Parathyroid adenoma (tissue), 2 donors: ENCODE measurements around the gene CPT1A.

Experiments used
- H2AFZ ChIP-seq: fragments of 300-600 bp; sonication (generic); one replicate; pipeline ENCODE4 v1.7.0; 2017; ENCODE audit warnings: antibody characterized with exemption, mild to moderate bottlenecking
- H3K27ac ChIP-seq: fragments of 300-600 bp; sonication (generic); one replicate; pipeline ENCODE4 v1.7.0; 2017
- H3K27me3 ChIP-seq: fragments of 300-600 bp; sonication (generic); one replicate; pipeline ENCODE4 v1.7.0; 2017; ENCODE audit warnings: low read length; ENCODE audit not compliant: control insufficient read depth, insufficient read depth
- H3K36me3 ChIP-seq: fragments of 300-600 bp; sonication (generic); one replicate; pipeline ENCODE4 v1.7.0; 2017; ENCODE audit warnings: low read length; ENCODE audit not compliant: control insufficient read depth, insufficient read depth
- H3K4me1 ChIP-seq: fragments of 300-600 bp; sonication (generic); one replicate; pipeline ENCODE4 v1.7.0; 2017; ENCODE audit warnings: control low read depth
- H3K4me2 ChIP-seq: fragments of 300-600 bp; sonication (generic); one replicate; pipeline ENCODE4 v1.7.0; 2017; ENCODE audit warnings: low read length
- H3K4me3 ChIP-seq: fragments of 300-600 bp; sonication (generic); one replicate; pipeline ENCODE4 v1.7.0; 2017; ENCODE audit warnings: low read depth, low read length
- H3K79me2 ChIP-seq: fragments of 300-600 bp; sonication (generic); one replicate; pipeline ENCODE4 v1.7.0; 2017; ENCODE audit warnings: control low read depth
- H3K9ac ChIP-seq: fragments of 300-600 bp; sonication (generic); one replicate; pipeline ENCODE4 v1.7.0; 2017; ENCODE audit warnings: mild to moderate bottlenecking
- H3K9me3 ChIP-seq: fragments of 300-600 bp; sonication (generic); one replicate; pipeline ENCODE4 v1.7.0; 2017; ENCODE audit warnings: low read length; ENCODE audit not compliant: control insufficient read depth
- TF ChIP-seq, protein P1 (sequence below): fragments of 300-600 bp; sonication (generic); IDR thresholded peaks from one replicate; pipeline ENCODE4 v1.7.0; 2017; ENCODE audit warnings: antibody characterized with exemption, mild to moderate bottlenecking
- donor health status: primary hyperparathyroidism.

The CPT1A gene

DNA sequence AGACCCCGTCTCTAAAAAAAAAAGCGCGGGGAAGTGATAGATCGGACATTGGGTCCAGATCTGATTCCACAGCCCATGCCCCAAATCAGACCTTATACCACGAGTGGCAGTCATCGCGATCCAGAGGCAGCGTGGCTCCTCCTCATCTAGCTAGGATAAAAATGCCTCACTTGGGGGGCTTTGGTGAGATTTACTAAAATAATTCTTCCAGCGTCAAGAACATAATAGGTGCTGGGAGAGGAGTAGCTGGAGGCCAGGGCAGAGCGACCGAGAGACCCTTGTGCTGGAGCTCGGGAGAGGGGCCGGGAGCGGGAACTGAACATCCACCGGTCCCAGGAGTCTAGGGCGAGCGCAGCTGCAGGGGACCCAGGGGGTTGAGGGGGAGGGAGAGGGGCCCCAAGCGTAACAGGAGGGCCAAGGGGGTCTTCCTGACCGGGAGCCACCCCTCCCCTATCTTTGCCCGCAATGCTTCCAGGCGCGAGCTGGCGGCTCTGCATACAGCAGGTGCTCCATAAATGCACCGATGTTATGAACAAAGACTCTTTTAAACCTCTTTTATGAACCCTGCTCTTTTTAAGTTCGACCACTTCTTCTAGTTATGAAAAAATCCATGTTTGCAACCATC lies 823 bp upstream of the CPT1A start:
- Histone ChIP-seq H3K27ac (peak overlapping the region; percentile 24), H3K4me2 (peak overlapping the region; percentile 57), H3K36me3 (no peaks in the 10 kb centered on the region), H3K27me3 (no peaks in the 10 kb centered on the region), H3K4me1 (peaks cover 21% of the 10 kb centered on the region), H3K4me3 (no peak overlapping the region), H3K9me3 (no peaks in the 10 kb centered on the region), H3K9ac (no peak overlapping the region), H3K79me2 (no peaks in the 10 kb centered on the region), H2AFZ (peak overlapping the region; percentile 90)
- TF ChIP-seq, protein P1, sequence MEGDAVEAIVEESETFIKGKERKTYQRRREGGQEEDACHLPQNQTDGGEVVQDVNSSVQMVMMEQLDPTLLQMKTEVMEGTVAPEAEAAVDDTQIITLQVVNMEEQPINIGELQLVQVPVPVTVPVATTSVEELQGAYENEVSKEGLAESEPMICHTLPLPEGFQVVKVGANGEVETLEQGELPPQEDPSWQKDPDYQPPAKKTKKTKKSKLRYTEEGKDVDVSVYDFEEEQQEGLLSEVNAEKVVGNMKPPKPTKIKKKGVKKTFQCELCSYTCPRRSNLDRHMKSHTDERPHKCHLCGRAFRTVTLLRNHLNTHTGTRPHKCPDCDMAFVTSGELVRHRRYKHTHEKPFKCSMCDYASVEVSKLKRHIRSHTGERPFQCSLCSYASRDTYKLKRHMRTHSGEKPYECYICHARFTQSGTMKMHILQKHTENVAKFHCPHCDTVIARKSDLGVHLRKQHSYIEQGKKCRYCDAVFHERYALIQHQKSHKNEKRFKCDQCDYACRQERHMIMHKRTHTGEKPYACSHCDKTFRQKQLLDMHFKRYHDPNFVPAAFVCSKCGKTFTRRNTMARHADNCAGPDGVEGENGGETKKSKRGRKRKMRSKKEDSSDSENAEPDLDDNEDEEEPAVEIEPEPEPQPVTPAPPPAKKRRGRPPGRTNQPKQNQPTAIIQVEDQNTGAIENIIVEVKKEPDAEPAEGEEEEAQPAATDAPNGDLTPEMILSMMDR = no peak

DNA sequence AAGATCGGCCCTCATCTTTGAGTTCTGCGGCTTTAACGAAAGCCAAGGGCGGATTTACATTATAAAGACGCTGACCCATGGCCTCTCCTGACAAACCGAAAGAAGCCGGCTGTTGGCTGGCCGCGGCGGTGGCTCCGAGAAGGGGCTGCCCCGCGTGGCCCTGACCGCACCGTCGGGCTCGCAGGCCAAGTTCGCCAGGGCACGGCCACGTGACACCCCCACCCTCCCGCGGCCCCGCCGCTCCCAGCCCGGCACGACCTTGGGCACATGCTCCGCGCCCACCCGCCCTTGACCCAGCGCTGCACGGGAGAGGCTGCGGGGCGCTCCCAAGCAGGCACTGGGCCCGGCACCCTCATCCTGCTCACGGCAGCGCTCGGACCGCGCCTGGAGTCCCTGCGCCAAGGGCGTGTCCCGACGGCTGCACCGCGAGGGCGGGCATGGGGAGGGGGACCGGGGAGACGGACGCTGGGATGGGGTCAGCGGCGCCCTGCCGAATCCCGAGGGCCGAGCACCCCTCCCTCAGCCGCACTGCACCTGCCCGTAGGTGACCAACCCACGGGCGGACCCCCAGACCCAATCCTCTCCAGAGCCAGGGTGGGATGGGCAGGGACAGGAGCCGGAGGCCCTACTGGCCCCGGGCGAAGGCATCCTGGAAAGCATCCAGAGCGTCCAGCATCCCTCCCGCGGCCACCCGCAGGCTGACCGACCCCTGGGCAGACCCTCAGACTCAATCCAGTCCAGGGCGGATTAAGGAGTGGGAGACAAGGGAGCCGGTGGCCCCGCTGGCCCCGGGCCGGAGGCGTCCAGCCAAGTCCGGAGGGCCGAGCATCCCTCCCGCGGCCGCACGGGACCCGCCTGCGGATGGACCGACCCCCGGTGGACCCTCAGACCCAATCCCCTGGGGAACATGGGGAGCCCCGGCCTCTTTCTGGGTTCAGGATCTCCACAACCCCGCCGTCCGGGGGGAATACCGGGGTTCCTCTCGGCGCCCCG lies 759 bp downstream of the CPT1A start:
- Histone ChIP-seq H2AFZ (peak overlapping the region; percentile 46), H3K9me3 (no peaks in the 10 kb centered on the region), H3K79me2 (peaks cover 9% of the 10 kb centered on the region), H3K36me3 (no peaks in the 10 kb centered on the region), H3K4me2 (peak overlapping the region; percentile 74), H3K4me1 (peaks cover 20% of the 10 kb centered on the region), H3K27ac (peak overlapping the region; percentile 97), H3K9ac (peak overlapping the region; percentile 19), H3K27me3 (no peaks in the 10 kb centered on the region), H3K4me3 (peak overlapping the region; percentile 66)
- TF ChIP-seq, protein P1 = no peak

DNA sequence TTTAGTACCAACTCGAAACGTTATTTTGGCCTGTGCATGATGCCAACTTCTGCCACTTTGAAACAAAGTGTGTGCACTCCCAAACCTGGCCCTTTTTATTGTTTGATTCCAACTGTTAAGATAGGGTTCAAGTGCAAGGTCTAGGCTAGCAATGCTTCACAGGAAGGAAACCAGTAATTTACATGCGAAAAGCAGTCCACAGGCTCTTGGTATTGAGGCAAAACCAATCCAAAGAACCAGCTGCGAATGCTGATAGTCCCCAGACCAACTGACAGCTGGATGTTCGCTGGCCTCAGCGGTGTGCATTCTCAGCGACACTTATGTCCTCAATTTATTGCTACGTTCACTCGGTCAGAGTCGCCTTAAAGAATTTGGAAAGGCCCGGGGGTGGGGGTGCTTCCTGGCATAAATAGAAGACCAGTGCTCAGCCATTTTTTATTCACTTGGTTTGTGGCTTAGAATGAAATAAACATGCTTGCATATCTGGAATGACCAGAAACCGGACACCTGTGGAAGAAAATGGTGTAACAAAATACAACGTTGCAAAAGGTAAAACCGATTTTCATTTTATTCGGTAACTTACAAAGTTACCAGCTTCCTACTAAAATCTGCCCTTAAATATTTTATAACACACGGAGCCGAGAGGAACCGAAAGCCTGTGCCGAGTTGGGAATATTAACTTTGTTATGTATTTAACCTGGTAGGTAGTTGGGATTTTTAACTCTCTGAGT lies 1.6 kb downstream of the CPT1A start:
- H3K4me3 ChIP-seq = peak overlapping the region; percentile 66
- TF ChIP-seq, protein P1 = no peak
- no peaks in the 10 kb centered on the region for H3K9me3 ChIP-seq
- H3K79me2 ChIP-seq = peaks cover 17% of the 10 kb centered on the region
- no peaks in the 10 kb centered on the region for H3K36me3 ChIP-seq
- H3K27ac ChIP-seq = peak overlapping the region; percentile 97
- no peaks in the 10 kb centered on the region for H3K27me3 ChIP-seq
- peak overlapping the region; percentile 3 for H3K9ac ChIP-seq
- peaks cover 25% of the 10 kb centered on the region for H3K4me1 ChIP-seq
- H3K4me2 ChIP-seq = peak overlapping the region; percentile 74
- H2AFZ ChIP-seq = no peak overlapping the region

DNA sequence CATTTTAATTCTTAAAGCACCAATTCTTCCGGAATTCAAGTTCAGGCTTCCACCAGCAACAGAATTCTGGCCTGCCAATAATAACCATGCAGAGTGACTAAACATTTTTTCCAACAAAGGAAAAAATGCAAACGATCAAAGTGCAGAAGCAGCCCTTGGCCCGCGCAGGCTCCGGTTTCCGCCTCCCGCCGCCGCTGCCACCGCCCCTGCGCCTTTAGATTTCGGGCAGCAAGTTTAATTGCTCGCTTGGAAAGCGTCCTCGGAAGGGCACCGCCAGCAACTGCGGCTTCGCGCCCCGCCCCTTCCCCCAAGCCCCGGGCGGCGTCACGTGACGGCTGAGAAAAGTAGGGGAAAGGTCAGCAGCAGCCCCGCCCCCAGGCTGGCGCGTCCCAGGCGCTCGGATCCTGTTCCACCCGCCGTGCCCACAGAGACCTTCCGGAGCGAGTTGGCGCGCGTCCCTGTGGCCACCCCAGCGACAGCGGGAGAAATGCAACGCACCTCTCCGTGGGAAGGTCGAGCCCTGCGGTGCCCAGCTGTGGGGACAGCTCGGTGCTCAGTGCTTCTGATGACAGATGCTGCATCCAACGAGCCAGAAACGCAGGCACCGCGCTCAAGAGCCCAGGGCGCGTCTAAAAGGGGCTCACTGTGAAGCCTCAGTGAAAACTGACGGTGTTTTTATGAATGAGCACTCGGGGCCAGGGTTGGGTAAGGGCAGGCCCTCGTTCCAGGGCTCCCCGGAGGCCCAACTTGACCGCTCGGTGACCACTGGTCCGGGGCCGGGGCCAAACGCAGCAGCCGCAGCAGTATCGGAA lies 2.5 kb downstream of the CPT1A start:
- Histone ChIP-seq H3K79me2 (peaks cover 25% of the 10 kb centered on the region), H3K27ac (peak overlapping the region; percentile 97), H3K9ac (peak overlapping the region; percentile 3), H3K36me3 (no peaks in the 10 kb centered on the region), H3K27me3 (no peaks in the 10 kb centered on the region), H2AFZ (peak overlapping the region; percentile 10), H3K9me3 (no peaks in the 10 kb centered on the region), H3K4me3 (peak overlapping the region; percentile 66), H3K4me2 (peak overlapping the region; percentile 74), H3K4me1 (peaks cover 25% of the 10 kb centered on the region)
- TF ChIP-seq, protein P1 = no peak
